NCI-H2081 treated with DMSO at 0.1 percent for 48 hours (cell line): Measurements from ENCODE around the gene STARD5.
"Not testable (repeated sequence)": the region's sequence is repeated elsewhere in the genome, so short reads cannot be mapped to it uniquely, and the experiment has no call there.

Experiments used
- DNase-seq: peaks from one replicate; lab custom pipeline; 2025; lab: John Stamatoyannopoulos, UW

The STARD5 gene

GRCh38 chr15:81323944-81324881 lies at the start of gene STARD5:
Gene STARD5, minus strand, starts transcription at chr15:81324141. Its CDS starts 42 bp downstream, at chr15:81324099.
- DNase-seq: peak; percentile 84

- DNase-seq: no peak
Measured at GRCh38 chr15:81373176-81373575, 49.2 kb upstream of the STARD5 start.

GRCh38 chr15:81372575-81372974 lies 48.6 kb upstream of the STARD5 start:
- DNase-seq: no peak

- DNase-seq: no peak
Measured at GRCh38 chr15:81363718-81364500, 40.0 kb upstream of the STARD5 start.

- DNase-seq: no peak
Measured at GRCh38 chr15:81363276-81363675, 39.3 kb upstream of the STARD5 start.

- DNase-seq: no peak
Measured at GRCh38 chr15:81362790-81363189, 38.8 kb upstream of the STARD5 start.

GRCh38 chr15:81361891-81362290 lies 38.0 kb upstream of the STARD5 start:
- no peak for DNase-seq

- DNase-seq: no peak
Measured at GRCh38 chr15:81360491-81360890, 36.5 kb upstream of the STARD5 start.

- DNase-seq: no peak
Measured at GRCh38 chr15:81358248-81358647, 34.3 kb upstream of the STARD5 start.

GRCh38 chr15:81357180-81357686 lies 33.3 kb upstream of the STARD5 start:
- DNase-seq: no peak

- DNase-seq: no peak
Measured at GRCh38 chr15:81356252-81356651, 32.3 kb upstream of the STARD5 start.

GRCh38 chr15:81351651-81352050 lies 27.7 kb upstream of the STARD5 start:
- no peak for DNase-seq

- no peak for DNase-seq
Measured at GRCh38 chr15:81349271-81349670, 25.3 kb upstream of the STARD5 start.

GRCh38 chr15:81348691-81349090 lies 24.8 kb upstream of the STARD5 start:
- DNase-seq: not testable (repeated sequence)

GRCh38 chr15:81347910-81348309 lies 24.0 kb upstream of the STARD5 start:
- DNase-seq: no peak

- DNase-seq: no peak
Measured at GRCh38 chr15:81346611-81347010, 22.7 kb upstream of the STARD5 start.

GRCh38 chr15:81343371-81343770 lies 19.4 kb upstream of the STARD5 start:
- no peak for DNase-seq

GRCh38 chr15:81341351-81341750 lies 17.4 kb upstream of the STARD5 start:
- no peak for DNase-seq

GRCh38 chr15:81339851-81340250 lies 15.9 kb upstream of the STARD5 start:
- no peak for DNase-seq

GRCh38 chr15:81339321-81339720 lies 15.4 kb upstream of the STARD5 start:
- DNase-seq: no peak

GRCh38 chr15:81338170-81339007 lies 14.4 kb upstream of the STARD5 start:
- no peak for DNase-seq

- no peak for DNase-seq
Measured at GRCh38 chr15:81337713-81338157, 13.8 kb upstream of the STARD5 start.
